ENCODE data around the gene RNF212.

The RNF212 gene

DNA sequence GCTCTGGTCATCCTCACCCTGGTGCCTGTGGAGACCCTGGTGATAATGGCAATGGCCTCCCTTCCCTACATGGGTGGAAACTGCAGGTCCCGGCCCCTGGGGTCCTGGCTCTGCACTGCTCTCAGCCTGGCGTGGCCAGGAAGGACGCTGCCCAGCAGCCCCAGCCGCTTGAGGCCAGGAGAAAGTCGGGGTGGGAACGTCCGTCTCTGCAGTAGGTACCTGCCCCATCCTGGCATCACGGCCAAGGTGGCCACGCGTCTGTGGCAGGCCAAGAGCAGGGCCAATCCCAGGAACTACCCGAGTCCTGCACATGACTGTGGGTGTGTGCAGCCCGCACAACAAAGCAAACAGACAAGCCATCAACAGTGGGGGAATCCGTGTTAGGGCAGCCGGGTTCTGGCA lies 68.2 kb downstream of the RNF212 start:
- TF ChIP-seq GATA3 (IDR thresholded peaks at IDR 0.05; ENCODE audit: low read depth, low read length) (no peak), GATA2 (IDR thresholded peaks at IDR 0.05; ENCODE audit: low read depth, low read length) (no peak)

DNA sequence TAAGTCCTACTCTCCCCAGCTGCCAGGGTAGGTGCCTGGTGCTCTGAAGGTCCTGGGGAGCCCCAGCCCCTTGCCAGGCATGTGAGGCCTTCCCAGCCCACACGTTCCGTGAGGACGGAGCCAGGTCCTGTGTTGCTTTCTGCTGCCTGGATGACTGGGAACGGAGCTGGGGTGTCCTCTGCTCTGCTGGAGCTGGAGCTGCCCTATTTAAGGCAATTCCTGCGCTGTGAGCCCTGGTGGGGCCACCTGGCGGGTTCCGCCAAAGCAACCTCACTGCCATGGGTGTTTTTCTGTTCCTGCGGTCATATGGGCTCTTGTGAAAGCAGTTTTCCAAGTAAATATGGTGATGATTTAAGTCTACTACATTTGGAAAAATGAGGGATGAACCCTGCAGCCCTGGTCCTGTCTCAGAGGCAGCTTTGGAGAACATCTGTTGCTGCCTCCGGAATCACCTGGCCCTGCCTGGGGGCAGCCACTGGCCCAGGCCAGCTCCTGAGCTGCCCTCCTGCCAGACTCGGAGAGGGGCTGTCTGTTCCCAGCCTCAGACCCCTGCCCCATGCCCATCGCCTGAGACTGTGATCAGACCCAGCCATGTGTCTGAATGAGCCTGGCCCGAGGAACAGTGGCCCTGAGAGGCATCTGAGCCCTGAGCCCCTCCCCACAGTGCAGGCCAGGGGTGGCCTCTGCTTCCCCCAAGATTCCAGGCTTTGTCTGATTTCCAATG lies 68.7 kb downstream of the RNF212 start:
- TF ChIP-seq GATA2 (IDR thresholded peaks at IDR 0.05; ENCODE audit: low read depth, low read length) (no peak), GATA3 (IDR thresholded peaks at IDR 0.05; ENCODE audit: low read depth, low read length) (no peak)

GRCh38 chr4:1043651-1044468 lies 69.5 kb downstream of the RNF212 start:
- TF ChIP-seq GATA3 (IDR thresholded peaks at IDR 0.05; ENCODE audit: low read depth, low read length) (no peak), GATA2 (IDR thresholded peaks at IDR 0.05; ENCODE audit: low read depth, low read length) (no peak)

DNA sequence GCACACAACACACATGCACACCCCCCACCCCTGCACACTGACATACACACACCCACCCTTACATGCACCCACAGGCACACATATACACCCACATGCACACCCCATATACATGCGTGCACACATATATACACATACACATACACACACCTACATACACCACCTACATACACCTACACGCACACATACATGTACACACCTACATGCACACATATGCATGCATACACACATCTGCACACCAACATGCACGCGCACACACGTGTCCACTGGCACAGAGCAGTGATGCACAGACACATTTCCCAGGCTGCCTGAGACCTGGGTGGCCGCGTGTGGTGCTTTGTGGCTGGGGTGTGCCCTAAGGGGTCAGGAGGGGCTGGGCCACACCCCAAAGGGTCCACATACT lies 70.2 kb downstream of the RNF212 start:
- TF ChIP-seq GATA2 (IDR thresholded peaks at IDR 0.05; ENCODE audit: low read depth, low read length) = no peak
- TF ChIP-seq GATA3 (IDR thresholded peaks at IDR 0.05; ENCODE audit: low read depth, low read length) = no peak

GRCh38 chr4:1042352-1043055 lies 70.9 kb downstream of the RNF212 start:
- TF ChIP-seq GATA2 (IDR thresholded peaks at IDR 0.05; ENCODE audit: low read depth, low read length) (no peak), GATA3 (IDR thresholded peaks at IDR 0.05; ENCODE audit: low read depth, low read length) (no peak)

DNA sequence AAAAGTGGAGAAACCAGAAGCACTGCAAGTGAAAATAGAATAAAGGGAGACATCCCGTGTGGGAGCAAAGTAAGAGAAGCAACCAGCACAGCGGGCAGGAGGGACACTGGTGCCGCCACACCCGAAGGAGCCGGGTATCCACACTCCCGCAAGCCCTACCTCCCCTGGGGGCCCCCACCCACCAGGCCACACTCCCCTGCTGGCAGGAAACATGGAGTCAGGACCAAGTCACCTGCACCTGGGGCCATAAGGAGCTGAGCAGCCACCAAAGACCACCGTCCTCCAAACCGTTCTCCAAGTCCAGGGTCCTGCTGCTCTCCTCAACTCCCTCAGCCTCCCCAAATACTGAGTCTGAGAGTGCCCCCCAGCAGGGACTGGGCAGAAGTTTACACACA lies 71.4 kb downstream of the RNF212 start:
- TF ChIP-seq GATA3 (IDR thresholded peaks at IDR 0.05; ENCODE audit: low read depth, low read length) = no peak
- no peak for TF ChIP-seq GATA2 (IDR thresholded peaks at IDR 0.05; ENCODE audit: low read depth, low read length)

DNA sequence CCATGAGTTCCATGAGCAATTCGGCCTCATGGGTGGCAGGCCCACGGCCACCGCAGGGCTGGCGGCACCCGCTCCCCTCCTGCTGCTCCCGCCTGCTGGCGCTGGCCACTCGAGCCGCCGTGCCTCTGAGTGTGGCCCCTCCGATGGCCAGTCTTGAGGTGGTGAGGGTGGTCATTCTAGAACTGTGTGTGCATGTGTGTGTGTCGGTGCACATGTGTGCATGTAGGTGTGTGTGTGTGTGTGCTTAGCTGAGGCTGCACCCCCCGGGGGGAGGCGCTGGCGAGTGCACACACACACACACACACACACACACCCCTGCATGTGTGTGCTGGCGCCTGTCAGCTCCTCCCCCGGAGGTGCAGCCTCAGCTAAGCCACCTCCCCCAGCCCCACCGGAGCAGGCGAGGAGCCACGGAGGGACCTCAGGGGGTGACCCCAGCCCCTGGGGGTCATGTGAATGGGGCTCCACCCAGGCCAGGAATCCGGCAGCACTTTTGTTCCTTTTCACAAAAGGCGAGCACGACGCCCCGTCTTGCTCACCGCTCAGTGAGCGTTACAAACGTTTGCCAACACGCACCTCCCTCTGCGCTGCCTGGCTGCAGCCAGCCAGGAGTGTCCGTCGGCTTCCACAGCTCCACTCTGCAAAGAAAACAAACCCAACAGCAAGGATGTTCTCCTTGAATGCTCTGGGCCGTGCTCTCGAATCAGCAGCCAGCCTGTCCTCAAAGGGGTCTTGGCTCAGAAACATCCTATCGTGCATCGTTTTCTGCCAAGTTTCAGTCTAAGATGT lies 72.0 kb downstream of the RNF212 start:
- TF ChIP-seq GATA2 (IDR thresholded peaks at IDR 0.05; ENCODE audit: low read depth, low read length) (no peak), GATA3 (IDR thresholded peaks at IDR 0.05; ENCODE audit: low read depth, low read length) (no peak)

DNA sequence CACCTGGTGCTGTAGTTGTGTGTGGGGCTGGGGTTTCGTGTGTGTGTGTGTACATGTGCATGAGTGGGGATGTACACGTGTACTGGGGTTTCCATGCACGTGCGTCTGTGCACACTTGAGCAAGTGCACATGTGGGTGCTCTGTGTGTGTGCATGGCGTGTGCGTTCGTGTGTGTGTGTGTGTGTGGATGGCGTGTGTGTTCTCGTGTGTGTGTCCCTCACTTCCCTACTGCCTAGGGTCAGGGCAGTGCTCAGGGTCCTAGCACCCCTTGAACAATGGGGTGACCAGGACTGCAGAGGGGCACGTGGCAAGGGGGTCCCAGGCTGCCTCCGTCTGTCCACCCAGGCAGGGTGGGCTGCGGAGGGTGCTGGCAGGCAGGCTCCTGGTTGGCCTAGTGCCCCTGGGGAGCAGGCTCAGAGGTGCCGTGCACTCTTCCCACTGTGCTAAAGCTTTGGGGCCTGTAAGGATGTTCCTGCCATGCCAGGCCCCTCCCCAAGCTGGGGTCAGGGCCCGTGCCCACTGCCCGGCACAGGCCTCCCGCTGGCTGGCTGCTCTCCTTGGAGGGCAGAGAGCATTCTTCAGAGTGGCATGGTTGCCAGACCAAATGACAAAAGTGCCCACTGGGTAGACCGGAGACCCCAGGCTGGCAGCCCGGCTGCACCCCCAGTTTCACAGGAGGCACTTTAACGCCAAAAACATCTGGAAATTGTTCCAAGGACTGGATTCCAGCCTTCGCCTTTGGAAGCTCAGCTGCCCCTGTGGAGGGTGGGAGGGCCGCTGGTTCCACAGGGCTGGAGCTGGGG lies 72.8 kb downstream of the RNF212 start:
- no peak for TF ChIP-seq GATA3 (IDR thresholded peaks at IDR 0.05; ENCODE audit: low read depth, low read length)
- TF ChIP-seq GATA2 (IDR thresholded peaks at IDR 0.05; ENCODE audit: low read depth, low read length) = no peak

- TF ChIP-seq GATA3 (IDR thresholded peaks at IDR 0.05; ENCODE audit: low read depth, low read length) (no peak), GATA2 (IDR thresholded peaks at IDR 0.05; ENCODE audit: low read depth, low read length) (no peak)
These were observed 73.6 kb downstream of the RNF212 start for GRCh38 chr4:1039493-1040343.

GRCh38 chr4:1038948-1039492 lies 74.3 kb downstream of the RNF212 start:
- no peak for TF ChIP-seq GATA3 (IDR thresholded peaks at IDR 0.05; ENCODE audit: low read depth, low read length)
- TF ChIP-seq GATA2 (IDR thresholded peaks at IDR 0.05; ENCODE audit: low read depth, low read length) = no peak

DNA sequence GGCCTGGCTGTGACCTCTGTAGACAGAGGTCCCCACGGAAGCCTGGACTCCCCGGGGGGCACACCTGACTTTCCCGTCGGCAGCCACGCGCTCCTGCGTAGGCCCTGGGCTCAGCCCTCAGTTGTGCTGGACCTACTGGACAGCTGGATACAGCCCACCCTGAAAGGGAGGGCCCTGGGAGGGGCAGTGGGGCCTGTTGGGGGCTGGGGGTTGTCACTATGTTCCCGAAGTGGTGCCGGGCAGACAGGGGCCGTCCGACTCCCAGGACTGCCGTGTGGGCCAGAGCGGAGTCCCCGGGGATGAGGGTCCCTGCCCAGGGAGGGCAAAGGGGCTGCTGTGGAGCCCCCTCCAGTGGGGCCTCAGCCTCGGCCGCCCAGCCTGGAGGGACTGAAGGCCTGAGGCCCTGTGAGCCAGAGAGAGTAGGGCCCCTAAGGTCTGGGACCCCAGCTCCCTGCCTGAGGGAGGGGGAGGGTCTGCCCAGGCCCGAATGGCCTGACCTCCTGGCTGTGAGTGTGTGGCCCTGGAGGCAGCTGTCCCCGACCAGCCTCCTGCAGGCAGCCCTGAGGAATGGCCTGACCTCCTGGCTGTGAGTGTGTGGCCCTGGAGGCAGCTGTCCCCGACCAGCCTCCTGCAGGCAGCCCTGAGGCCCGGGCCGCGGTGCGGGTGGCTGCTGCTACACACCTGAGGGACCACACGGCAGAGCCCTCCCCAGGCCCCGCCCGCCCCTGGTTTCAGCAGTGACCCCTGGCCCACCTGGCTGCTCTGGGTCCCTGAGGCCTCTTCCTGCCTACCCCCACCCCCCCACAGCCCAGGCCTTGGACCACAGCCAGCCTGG lies 76.2 kb downstream of the RNF212 start:
- TF ChIP-seq GATA2 (IDR thresholded peaks at IDR 0.05; ENCODE audit: low read depth, low read length) (no peak), GATA3 (IDR thresholded peaks at IDR 0.05; ENCODE audit: low read depth, low read length) (no peak)
